ENCODE data around the gene LRWD1. TPM values are rescaled to one million over a fixed set of nuclear protein-coding genes. Genes with fewer than 3 reads are reported as not detected.

The LRWD1 gene
- total RNA-seq: 14.4 and 31.0 TPM in 2 replicates

DNA sequence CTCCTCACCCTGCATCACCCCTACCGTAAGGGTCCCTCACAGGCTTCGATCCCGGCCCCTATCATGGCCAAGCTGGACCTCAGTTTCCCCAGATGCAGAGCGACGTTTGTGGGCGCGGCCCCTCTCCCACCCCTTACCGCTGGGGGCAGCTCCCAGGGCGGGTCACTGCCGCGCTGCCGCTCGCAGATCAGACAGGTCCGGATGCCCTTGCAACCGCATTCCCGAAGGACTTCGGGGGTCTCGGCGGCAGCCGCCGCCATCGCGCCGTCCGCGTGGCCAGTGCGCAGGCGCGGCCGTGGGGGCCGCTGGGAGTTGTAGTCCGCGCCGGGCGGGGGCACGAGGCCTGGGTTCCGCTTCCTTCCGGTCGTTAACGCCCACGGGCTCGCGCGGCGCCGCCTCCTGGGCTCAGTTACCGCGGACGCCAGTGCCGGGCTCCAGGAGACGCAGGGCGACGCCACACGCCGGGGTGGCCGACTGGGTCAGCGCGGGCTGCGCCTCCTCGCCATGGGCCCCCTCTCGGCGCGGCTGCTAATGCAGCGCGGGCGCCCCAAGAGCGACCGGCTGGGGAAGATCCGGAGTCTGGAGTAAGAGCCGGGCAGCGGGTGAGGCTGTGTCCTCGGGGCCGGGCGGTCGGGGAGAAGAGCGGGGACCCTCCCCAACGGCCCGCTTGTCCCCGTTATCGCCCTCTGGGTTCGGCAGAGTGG is at the start of gene LRWD1, which contains the start of gene ALKBH4:
TSS of gene LRWD1 (plus strand) at position 408 of the 704 bp plus-strand sequence. CDS start at position 505, 97 bp downstream.
TSS of gene ALKBH4 (minus strand) at position 287 of the 704 bp plus-strand sequence. CDS start at position 260, 27 bp downstream.

GRCh38 chr7:102433219-102434038 is 31.4 kb upstream of the LRWD1 start, which contains the start of gene ORAI2:
TSS of gene ORAI2 (plus strand) at chr7:102433575. CDS start at chr7:102438957, 5,382 bp downstream.

DNA sequence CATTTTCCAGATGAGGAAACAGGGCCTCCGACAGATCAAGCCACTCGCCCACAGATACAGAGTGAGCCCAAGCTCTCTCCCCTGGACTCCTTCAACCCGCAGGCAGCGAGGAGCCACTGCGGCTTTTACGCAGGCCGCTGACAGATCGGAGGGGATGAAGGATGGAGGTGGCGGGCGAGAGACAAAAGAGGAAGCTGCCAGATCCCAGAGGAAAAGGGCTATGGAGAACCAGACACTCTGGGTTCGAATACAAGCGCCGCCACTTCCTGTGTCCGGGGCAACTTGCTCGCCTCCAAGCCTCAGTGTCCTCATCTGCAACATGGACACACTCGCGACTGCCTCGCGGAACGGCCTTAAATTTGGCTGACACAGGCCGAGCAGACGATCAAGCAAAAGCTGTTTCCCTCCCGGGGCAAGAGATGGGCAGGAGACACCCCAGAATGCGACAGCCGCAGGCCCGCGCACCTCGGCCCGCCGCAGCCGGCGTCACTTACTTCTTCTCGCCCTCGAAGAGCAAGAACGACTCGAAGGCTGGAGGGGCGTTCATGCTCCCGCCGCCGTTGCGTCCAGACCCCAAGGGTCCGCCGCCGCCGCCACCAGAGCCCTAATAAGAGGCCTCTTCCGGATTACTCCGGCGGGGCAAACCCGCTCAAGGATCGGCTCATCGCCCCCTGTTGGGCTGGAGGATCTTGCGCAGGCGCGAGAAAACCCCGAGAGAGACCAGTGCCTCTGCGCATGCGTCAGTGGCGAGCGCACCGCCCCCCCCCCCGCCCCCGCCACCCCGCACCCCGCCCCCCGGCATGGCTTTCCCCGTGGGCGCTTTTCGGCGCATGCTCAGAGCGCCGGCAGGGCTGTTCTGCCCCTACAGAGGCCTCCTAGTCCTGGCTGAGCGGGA is 13.8 kb downstream of the LRWD1 start, which contains the start of gene POLR2J:
TSS of gene POLR2J (minus strand) at position 609 of the 895 bp plus-strand sequence. CDS start at position 547, 62 bp downstream.

GRCh38 chr7:102517550-102518147 is 52.9 kb downstream of the LRWD1 start, which contains the start of gene RASA4B:
TSS of gene RASA4B (minus strand) at chr7:102517777. CDS start at chr7:102517710, 67 bp downstream.

Other genes with a start within 250 kb of the LRWD1 start
- 4.0 and 6.1 TPM in 2 replicates for gene SH2B2, start 178.1 kb upstream of the LRWD1 start, total RNA-seq
- not detected in 2 replicates for gene SPDYE6, start 108.5 kb upstream of the LRWD1 start, total RNA-seq
- 13.3 and 15.0 TPM in 2 replicates for gene PRKRIP1, start 68.6 kb upstream of the LRWD1 start, total RNA-seq
- 8.0 and 15.7 TPM in 2 replicates for gene ORAI2, start 31.4 kb upstream of the LRWD1 start, total RNA-seq
- 11.8 and 14.9 TPM in 2 replicates for gene ALKBH4, start 121 bp upstream of the LRWD1 start, total RNA-seq
- 24.7 and 40.1 TPM in 2 replicates for gene POLR2J, start 13.9 kb downstream of the LRWD1 start, total RNA-seq
- 0.51 and 2.5 TPM in 2 replicates for gene RASA4B, start 52.8 kb downstream of the LRWD1 start, total RNA-seq
- gene UPK3BL2, start 78.7 kb downstream of the LRWD1 start, total RNA-seq: 106 and 157 TPM in 2 replicates
- gene SPDYE2, start 86.2 kb downstream of the LRWD1 start, total RNA-seq: not detected in 2 replicates
- gene POLR2J3, start 107.6 kb downstream of the LRWD1 start, total RNA-seq: 3.4 and 10.8 TPM in 2 replicates
- gene RASA4, start 151.8 kb downstream of the LRWD1 start, total RNA-seq: 5.6 and 11.8 TPM in 2 replicates
- 1,784 and 2,271 TPM in 2 replicates for gene UPK3BL1, start 177.8 kb downstream of the LRWD1 start, total RNA-seq
- gene SPDYE2B, start 185.3 kb downstream of the LRWD1 start, total RNA-seq: not detected in 2 replicates
- 0.19 and 4.0 TPM in 2 replicates for gene POLR2J2, start 206.7 kb downstream of the LRWD1 start, total RNA-seq

All from airway epithelial cell (primary cell).